ENCODE results near the gene PTGIS.

The PTGIS gene

GRCh38 chr20:49485563-49485962 is 82.4 kb downstream of the PTGIS start:
- DNase-seq, result no peak

- peak; percentile 80 to 84 for DNase-seq
These were observed 83.5 kb downstream of the PTGIS start for GRCh38 chr20:49484180-49485140.

GRCh38 chr20:49483696-49484123 is 84.2 kb downstream of the PTGIS start:
- peak in 1 of 2 experiments; percentile 21 for DNase-seq

- DNase-seq, result no peak
These were observed 84.8 kb downstream of the PTGIS start for GRCh38 chr20:49483018-49483695.

GRCh38 chr20:49482621-49483017 is 85.3 kb downstream of the PTGIS start, which contains the start of gene KCNB1:
TSS of gene KCNB1 (minus strand) at chr20:49482668. CDS start at chr20:49482480, 188 bp downstream.
- DNase-seq, result peak; percentile 54 to 61

DNA sequence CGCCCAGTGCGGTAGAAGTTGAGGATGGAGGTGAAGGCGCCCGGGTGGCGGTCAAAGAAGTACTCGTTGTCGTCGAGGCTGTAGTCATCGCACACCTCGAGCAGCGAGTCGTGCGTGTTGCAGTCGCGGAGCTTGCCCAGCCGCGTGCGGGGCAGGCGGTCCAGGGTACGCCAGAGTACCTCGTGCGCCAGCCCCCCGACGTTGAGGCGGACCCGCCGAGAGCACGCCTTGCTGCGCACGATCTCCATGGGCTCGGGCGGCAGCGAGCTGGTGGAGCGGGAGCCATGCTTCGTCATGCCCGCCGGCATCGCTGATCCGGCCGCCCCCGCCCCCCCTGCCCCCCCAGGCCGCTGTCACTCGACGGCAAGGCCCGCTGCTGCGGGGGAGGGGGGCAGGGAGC is 85.8 kb downstream of the PTGIS start:
- no peak for DNase-seq

DNA sequence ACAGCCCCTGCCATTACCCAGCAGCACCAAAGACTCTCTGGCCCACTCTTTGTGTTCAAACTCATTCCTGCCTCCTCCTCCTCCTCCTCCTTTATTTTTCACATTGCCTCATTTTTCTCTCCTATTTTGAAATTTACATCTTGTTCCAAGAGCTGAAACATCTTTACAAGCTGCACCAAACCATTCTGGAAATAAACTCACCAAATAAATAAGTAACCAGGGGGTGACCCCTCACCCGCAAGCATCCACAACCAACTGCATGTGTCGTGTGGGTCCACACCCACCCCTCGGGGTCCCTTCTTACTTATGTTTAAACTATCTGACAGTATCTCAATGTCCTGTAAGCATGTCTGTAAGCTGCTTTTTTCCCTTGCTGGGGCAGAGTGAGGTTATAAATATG is 86.8 kb downstream of the PTGIS start:
- no peak for DNase-seq

GRCh38 chr20:49480236-49480635 is 87.7 kb downstream of the PTGIS start:
- no peak for DNase-seq

- no peak for DNase-seq
These were observed 88.2 kb downstream of the PTGIS start for GRCh38 chr20:49479785-49480184.

GRCh38 chr20:49478754-49479689 is 88.9 kb downstream of the PTGIS start:
- no peak for DNase-seq

DNA sequence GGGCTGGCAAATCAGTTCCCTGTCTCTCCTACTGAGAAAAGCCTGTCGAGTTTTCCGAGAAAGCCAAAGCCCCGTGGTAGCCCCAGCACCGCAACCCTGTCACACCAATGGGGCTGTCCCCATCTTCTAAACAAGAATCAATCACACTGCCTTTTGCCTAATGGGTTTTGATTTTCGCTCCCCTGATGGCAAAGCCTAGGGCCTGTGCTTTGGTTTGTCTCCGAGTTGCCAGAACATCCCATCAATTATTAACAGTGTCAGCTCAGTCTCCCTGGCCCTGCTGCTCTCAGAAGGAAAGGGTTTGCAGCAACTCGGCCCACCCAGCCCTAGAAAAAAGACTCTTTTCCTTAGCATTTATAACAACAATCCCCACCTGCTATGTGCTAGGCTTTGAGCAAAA is 89.7 kb downstream of the PTGIS start:
- no peak for DNase-seq

GRCh38 chr20:49477200-49477599 is 90.7 kb downstream of the PTGIS start:
- no peak for DNase-seq

DNA sequence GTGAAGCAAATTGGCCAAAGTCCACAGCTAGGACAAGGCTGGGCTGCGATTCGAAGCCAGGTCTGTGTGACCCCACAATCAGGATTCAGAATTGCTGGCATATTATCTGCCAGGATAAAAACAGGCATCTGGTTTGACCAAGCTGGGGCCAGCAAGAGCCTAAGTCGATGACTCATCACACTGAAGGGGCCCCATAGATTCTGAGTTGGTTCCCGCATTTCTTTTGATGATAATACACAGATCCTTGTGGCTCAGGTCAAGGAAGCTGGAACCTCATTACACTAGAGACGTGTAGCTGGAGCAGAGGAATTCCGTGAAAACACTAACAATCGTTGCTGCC is 92.0 kb downstream of the PTGIS start:
- DNase-seq, result no peak

DNA sequence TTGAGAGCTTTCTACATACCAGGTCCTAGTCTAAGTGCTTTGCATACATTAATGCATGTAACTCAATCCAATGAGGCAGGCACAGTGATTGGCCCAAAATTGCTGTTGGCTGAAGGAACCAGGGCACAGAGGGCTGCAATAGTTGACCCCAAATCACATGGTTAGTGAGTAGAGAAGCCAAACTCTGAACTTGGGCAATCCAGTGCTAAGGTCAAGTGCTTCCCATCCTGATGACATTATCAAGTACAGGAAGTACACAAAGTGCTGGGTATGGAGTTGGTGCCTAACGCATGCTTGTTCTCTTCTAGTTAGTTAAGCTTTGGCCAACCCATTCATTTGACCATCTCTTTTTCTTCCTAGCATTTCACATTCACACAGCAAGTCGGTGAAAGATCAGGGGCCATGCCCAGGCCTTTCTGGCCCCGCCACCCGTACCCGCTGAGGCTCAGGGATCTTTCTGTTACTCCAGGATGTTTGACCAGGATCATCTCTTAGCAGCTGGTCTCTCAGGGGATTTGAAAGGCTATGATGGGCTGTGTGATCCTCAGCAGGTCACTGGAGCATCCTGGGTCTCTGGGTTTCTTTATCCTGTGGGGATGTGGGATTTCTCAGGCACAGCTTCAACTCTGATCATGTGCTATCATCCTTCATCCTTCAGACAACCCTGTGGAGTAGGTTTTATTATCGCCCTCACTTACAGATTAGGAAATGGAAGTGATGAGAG is 92.5 kb downstream of the PTGIS start:
- no peak for DNase-seq

- DNase-seq, result no peak
These were observed 96.5 kb downstream of the PTGIS start for GRCh38 chr20:49471397-49471796.

DNA sequence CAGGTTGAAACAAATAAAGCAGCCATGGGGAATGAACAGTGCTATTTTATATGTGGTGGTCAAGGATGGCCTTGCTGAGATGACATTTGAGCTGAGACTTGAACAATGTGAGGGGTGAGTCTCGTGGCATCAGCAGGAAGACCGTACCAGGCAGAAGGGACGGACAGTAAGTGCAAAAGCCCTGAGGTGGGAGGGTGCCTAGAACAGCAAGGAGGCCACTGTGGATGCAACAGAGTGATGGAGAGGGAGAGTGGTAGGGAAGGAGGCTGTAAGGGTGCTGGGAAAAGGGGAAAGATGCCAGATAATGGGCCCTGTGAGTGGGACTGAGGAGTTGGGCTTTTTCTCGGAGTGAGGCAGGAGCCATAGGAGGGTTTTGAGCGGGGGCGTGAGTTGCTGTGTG is 97.0 kb downstream of the PTGIS start:
- DNase-seq, result no peak

DNA sequence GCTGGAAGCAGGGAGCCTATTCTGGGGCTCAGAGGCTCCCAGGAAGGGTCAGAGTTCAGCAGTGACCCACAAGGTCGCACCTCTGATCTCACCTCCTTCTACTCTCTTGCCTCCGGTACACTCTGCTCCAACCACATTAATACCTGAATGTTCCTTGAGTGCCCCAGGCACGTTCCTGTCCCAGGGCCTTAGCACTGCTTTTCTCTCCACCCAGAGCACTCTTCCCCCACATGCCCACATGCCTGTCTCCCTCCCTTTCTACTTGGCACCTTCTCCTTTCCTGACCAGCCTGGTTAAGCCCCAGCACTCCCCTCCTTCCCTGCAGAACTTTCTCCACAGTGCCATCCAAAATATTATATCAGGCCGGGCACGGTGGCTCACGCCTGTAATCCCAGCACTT is 98.9 kb downstream of the PTGIS start:
- no peak for DNase-seq

DNA sequence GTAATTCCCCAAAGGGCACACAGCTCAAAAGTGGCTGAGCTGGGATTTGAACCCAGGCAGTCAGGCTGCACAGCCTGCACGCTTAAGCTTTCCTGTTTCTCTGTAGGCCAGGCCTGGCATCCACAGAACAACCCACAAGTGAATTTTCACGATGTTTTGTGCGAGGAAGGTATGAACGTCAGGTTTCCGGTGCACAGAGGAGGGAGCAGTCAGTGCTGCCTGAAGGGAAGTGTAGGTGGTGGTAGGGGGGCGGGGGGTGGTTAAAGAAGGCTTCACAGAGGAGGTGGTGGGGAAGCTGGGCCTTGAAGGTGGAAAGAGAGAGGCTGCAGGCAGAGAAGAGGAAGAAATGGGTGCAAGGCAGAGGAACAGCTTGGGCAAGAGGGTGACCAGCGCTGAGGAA is 99.5 kb downstream of the PTGIS start:
- no peak for DNase-seq

DNA sequence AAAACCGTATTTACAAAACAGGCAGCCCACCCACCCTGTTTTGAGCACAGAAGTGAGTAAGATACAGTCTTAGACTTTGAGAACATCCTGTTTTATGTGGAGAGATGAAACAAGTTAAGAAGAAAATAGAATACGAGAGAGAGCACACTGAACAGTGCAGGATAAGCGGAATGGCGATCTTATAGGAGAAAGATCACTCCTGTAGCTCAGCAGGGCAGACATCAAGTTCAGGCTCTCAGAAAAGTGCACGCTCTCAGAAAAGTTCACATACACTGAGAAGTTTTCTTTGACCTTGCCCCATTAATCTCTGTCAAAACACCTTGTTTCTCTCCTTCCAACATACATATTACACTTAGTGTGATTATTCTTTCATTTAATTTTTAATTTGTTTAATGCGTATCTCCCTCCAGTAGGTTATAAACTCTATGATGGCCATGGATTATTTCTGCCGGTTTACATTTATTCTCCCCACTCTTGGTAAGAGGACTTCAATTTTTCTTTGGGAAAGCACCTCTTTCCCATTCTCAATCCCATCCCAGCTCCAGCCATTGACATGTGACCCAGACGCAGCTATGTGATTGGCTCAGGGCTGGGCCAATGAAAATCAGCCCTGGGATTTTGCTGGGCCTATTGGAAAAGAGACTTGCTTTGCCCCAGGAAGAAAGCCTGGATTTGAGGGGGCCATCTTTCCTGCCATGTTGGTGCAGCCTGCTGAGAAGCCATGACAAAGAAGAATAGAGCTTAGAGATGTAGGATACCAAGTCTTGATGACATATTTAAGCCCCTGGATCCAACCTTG is 101.6 kb downstream of the PTGIS start:
- DNase-seq, result no peak

DNA sequence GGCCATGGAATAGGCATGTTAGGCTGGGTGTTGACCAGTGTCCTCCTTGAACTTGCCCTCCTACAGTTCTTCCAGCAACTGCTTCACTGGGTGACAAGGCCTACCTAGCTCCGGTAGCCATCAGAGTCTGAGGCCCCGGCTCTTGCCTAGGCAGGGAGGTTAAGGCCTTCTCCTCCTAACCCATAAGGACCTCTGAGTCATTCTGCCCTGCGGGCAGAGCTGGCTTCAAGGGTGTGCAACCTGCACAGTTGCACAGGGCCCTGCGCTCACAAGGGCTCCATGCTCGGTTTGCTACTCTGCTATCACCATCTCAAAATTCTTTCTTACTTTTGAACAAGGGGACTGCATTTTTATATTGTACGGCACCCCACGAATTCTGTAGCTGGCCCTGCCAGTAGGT is 103.4 kb downstream of the PTGIS start:
- no peak for DNase-seq

DNA sequence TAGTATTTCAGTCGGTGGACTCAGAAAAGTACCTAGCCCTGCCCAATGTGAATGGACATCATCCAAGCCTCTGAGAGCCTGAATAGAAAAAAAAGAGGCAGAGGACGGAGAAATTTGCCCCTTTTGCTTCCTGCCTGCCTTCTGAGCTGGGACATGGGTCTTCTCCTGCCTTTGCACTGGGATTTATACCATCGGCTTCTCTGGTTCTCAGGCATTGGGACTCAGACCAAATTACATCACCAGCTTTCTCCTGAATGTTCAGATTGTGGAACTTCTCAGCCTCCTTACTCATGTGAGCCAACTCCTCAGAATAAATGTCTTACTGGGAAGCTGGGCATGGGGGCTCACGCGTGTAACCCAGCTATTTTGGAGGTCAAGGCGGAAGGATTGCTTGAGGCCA is 105.3 kb downstream of the PTGIS start:
- no peak for DNase-seq
